Stimulated activated CD4-positive, alpha-beta T cell treated with anti-CD3 and anti-CD28 coated beads, TNF-alpha, amount 100 ng/mL, for 1 hour (primary cell): Measurements from ENCODE around the gene GPSM1.

Experiments used
- DNase-seq, 3 donors: peaks; one replicate each; pipeline ENCODE4 v3.0.0-alpha.2; 2020; ENCODE audit warnings: low read depth in 3 of 3, low spot score in 1 of 3

Gene GPSM1

GRCh38 chr9:136358888-136359287 is 31.5 kb downstream of the GPSM1 start:
- DNase-seq, result no peak

DNA sequence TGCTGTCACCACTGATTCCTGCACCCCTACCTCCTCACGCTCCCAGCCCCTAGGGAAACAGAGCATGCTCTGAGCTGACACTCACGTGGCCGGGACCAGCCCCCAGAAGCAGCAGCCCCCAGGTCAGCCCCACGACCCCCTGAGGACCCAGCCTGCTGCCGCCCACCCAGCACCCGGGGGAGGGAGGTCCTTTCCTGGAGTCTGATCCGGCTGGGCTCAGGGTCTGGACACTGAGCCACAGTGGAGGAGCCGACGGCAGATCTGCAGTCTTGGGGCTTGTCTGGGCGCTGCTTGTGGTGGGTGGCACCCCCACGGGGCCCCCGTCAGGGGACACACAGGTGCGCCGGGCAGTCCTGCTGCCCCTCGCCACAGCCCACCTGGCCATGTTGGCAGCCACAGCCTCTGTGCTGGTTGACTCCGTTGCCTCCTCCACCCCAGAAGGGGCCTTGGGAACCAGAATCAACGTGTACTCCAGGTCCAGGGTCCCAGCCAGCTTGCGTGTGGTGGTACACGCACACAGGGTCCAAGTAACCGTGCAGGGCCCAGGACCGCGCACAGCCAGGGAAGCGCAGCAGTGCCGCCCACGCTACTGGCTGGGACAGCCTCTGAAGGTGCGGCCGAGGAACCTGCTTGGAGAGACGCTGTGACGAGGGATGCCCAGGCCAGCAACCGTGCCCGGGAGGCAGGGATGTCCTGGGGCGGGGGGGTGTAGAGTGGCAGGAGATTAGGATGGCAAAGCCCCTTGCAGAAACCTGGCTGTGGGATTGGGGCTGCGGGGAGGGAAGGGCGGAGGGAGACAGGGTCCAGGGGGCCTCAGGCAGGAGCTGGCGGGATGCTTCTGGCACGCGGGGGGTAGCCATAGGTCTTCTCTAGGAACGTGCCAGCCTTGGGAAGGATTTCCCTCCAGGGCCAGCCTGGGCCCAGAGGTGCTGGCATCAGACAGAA is 32.7 kb downstream of the GPSM1 start:
- no peak for DNase-seq

DNA sequence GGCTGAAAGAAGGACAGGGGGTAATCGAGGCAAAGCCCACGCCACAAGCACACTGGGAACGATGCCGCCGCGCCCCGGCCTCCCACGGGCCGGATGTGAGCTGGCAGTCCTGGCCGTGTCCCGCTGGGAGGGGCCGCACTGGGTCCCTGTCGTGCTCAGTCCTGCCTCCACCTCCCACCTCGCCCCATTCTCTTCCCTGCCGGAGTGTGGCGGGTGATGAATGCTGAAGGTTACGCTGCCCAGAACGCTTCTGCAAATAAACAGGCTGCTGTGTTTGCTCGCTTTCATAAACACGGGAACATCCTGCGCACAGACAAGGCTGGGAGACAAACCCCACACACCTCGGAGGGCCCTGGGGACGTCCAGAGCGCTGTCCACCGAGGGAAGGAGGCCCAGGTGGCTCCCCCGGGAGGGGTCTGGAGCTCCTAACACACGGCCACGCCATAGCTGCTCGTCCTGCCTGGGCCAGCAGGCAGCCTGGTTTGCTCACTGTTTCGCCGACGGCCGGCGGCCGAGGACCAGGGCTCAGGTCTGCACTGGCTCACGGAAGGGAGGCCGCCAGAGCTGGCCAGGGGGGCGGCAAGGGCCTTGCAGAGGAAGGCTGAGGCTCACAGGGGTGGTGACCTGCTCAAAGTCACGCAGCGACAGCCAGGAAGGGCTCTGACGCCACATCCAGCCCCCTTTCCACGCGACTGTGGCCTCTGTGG is 33.9 kb downstream of the GPSM1 start:
- no peak for DNase-seq

DNA sequence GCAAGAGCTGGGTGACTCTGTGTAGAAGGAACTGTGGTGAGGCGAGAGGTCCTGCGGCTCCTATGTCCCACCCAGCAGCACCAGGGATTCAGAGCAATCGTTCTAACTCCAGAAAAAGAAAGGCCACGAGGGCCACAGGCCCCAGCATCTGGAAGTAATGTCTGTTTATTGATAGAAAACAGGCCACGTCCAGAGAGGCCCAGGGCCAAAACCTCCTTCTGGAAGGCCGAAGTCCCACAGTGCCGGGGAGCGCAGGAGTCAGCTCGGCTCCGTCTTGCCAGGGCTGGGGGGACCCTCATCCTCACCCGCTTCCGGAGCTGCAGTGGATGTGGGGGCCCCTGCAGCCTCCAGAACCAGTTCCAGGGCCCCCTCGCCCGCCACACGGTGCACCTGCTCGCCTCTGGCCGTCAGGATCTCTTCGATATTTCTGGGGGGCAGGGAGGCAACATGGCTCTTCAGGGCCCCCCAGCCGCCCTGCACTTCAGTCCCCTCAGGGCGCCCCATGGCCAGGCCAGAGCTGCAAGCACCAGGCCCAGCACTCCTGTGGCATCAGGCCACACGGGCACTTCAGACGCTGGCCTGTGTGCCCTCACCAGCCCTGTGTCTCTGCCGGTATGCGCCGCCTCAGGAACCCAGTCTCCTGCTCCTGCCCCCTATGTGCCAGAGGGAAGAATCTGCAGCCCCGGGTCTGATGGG is 34.6 kb downstream of the GPSM1 start:
- no peak for DNase-seq

DNA sequence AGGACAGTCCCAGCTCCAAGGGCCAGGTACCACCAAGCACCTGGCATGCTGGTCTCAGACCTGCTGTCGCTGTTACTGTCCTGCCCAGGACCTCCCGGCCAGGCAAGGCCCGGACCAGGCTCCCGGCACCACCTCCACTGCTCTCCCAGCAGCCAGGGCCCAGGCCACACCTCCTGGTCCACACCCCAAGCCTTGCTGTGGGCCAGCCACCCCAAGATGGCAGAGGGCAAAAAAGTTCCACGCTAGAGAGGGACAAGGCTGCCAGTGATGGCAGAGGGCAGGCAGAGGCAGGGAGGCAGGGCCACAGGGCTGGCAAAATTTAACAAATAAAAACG is 35.1 kb downstream of the GPSM1 start:
- no peak for DNase-seq

DNA sequence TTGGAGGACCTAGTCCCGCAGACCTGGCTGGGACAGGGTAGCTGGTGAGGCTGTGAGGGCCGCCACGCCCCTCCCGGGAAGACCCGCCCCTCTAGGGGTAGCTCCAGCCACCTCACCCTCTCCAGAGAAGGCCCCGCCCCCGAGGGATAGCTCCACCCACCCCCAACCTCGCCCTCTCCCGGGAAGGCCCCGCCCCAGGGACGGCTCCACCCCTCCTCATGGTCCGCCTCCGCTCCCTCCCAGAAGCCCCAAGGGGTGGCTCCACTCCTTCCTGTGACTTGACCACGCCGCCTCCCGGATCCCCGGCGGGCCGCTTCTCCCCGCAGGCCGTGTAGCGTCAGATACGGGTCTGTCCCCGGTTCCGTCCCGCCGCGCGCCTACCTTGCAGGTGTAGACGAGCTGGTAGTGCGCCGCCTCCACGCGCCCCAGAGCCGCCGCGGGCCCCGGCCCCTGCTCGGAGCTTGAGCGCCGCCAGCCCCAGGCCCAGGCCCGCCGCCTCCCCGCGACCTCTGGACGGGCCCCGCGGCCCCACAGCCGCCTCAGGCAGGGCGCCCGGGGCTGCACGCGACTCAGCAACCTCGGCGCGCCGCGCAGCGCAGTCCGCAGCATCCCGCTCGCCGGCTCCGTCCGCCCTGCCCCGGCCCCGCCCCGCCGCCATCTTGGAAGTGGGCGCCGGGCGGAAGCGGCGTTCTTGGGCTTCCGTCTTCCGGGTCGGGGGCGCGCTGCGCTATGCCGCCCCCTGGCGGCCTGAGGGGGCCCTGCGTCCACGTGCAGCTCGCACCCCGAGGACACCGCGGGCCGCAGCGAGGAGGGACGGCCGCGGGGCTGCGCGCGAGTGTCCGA is 36.0 kb downstream of the GPSM1 start, which contains the start of gene DNLZ:
Gene DNLZ, minus strand, starts transcription at position 639 of the 843 bp plus-strand sequence. Its CDS starts 30 bp downstream, at position 609.
- peak; percentile 84 to 97 (median 86) for DNase-seq

- no peak for DNase-seq
Measured at GRCh38 chr9:136363949-136364748, 36.8 kb downstream of the GPSM1 start.

DNA sequence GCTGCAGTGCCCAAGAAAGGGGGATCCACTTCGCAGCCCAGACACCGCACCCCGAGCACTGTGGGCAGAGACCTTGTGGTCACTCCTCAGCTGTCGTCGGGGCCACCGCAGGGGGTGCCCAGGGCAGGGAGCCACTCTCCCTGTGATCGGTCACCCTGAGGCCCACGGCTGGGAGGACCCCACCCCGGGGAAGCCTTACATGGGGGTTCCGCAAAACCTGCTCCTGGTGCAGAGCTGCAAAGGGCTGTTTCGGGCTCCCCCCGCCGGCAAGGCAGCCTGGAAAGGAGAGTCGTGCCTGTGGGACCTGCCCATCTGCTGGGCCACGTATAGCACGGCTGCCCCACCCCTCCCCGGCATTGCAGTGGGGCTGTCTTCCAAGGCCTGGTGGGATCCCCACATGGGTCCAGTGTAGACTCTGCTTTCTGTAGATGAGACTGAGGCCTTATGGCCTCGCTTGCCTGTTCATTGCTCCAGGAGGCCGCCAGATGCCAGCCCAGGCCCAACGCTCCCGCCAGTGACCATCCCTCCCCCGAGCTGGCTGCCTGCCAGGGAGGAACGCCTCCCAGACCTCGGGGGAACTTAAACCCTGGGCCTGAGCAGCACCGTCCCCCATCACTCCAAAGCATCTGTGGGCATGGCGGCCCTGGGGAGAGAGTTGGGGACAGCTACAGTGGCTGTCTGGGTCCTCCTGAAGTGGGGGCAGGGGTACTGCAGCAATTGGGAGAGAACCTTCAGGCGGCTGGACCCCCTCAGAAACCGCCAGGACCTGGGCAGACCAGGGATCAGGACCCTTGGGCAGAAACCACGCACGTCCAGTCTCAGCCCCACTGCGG is 37.8 kb downstream of the GPSM1 start:
- no peak for DNase-seq

GRCh38 chr9:136365775-136366222 is 38.5 kb downstream of the GPSM1 start:
- no peak for DNase-seq

- no peak for DNase-seq
Measured at GRCh38 chr9:136366826-136367225, 39.5 kb downstream of the GPSM1 start.

DNA sequence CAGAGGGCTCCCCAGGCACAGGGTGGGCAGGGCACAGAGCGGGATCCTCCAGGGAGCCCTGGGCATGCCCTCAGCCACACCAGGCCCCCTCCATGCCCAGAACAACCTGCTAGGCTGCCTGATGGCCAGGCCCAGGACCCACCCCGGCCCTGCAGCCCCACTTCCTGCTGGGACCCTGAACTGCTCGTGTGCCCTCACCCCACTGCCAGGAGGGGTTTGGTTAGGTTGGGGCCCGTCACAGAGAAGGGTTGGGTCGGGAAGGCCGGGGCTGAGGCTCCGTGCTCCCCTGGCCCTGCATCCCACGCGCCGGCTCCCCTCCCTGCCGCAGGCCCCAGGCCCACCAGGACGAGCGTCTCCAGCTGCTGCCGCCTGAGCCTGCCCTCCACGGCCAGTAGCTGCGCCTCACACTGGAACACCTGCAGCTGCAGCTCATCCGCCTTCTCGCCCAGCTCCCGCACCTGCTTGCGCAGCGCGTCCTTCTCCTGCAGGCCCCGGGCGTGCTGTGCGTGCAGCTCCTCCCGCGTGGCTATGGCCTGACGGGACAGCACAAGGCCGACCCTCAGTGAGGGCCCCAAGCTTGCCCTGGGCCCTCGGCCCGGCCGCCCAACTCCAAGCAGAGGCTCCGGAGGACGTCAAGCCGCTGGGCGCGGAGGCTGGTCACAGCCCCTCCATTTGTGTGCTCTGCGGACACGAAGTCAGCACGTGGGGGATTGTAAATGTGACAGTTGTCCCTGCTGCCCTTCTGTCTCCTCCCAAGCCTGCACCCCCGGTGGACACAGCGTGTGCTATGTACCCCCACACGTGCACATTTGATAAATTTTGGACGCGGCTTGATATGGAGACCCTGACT is 40.2 kb downstream of the GPSM1 start:
- no peak for DNase-seq

- no peak for DNase-seq
Measured at GRCh38 chr9:136368190-136368589, 40.9 kb downstream of the GPSM1 start.

DNA sequence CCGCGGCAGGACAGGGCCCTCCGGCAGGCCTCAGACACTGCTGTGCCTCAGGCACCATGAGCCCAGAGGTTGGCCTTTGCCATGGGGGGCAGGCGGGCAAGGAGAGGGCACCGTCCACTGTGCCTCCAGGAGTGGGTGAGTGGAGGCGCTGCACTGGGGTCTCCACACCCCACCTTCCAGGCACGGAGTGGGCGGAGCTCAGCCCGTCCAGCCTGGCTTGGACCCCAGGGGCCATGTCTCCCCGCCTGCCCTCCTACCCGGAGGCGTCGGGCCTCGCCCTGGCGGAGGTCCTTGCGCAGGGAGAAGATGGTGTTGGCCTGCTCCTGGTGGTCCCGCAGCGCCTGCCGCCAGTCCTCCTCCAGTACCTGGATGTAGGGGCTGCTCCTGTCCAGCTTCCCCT is 42.7 kb downstream of the GPSM1 start:
- DNase-seq, result no peak

GRCh38 chr9:136370687-136371532 is 43.6 kb downstream of the GPSM1 start:
- DNase-seq, result no peak

- DNase-seq, result no peak
Measured at GRCh38 chr9:136371533-136371880, 44.2 kb downstream of the GPSM1 start.

GRCh38 chr9:136372006-136372405 is 44.7 kb downstream of the GPSM1 start:
- no peak for DNase-seq

DNA sequence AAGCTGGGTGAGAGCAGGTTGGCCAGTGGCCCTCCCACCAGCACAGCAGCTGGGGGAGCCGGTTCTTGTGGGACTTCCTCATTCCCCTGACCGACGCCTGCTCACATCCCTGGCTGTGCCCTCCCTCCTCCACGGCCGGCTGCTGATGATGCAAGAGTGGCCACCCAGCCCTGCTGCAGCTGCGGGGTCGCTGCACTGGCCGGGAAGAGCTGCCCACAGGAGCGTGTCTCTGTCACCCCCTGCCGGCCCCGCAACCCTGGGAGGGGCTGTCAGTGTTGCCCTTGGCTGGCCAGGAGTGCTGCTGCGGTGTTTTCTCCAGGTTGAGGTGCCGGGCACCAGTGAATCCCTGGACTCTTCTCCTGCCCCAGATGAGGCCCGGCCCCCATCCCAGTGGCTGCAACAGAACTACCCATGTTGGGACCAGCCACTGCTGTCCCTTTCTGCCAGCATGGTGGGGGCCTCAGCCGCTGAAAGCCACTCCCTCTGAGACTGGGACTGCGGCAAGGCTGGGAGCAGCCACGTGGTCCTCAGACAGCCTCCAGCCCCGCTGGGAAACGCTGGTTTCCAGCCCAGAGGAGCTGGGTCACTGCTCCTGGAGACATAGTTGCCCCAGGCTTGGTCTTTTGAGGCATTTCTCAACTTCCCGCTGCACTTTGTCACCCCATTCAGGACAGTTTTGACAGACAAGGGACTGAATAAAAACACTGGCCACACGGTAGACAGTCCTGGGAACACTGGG is 45.4 kb downstream of the GPSM1 start:
- no peak for DNase-seq
